NCI-H526 treated with DMSO at 0.1 percent for 48 hours (cell line): ENCODE results near the gene ISOC2.
"Not testable (repeated sequence)": the region's sequence is repeated elsewhere in the genome, so short reads cannot be mapped to it uniquely, and the experiment has no call there.

Experiments used
- DNase-seq: peaks from one replicate; lab custom pipeline; 2025; lab: John Stamatoyannopoulos, UW

ISOC2 gene

GRCh38 chr19:55461259-55461973 lies at the start of gene ISOC2:
TSS of gene ISOC2 (minus strand) at chr19:55461642. CDS start at chr19:55456486, 5,156 bp downstream.
- peak; percentile 99 for DNase-seq

- DNase-seq, result no peak
These were observed 46.7 kb upstream of the ISOC2 start for GRCh38 chr19:55508120-55508519.

- no peak for DNase-seq
These were observed 43.5 kb upstream of the ISOC2 start for GRCh38 chr19:55504981-55505380.

- no peak for DNase-seq
These were observed 42.8 kb upstream of the ISOC2 start for GRCh38 chr19:55504252-55504603.

GRCh38 chr19:55503502-55504251 lies 42.2 kb upstream of the ISOC2 start:
- peak; percentile 93 for DNase-seq

GRCh38 chr19:55503157-55503501 lies 41.7 kb upstream of the ISOC2 start:
- no peak for DNase-seq

GRCh38 chr19:55502197-55502952 lies 40.9 kb upstream of the ISOC2 start:
- no peak for DNase-seq

- no peak for DNase-seq
These were observed 39.0 kb upstream of the ISOC2 start for GRCh38 chr19:55500368-55500952.

GRCh38 chr19:55498246-55498840 lies 36.9 kb upstream of the ISOC2 start:
- no peak for DNase-seq

GRCh38 chr19:55497763-55498162 lies 36.3 kb upstream of the ISOC2 start:
- DNase-seq, result no peak

- DNase-seq, result not testable (repeated sequence)
These were observed 35.4 kb upstream of the ISOC2 start for GRCh38 chr19:55496820-55497219.

GRCh38 chr19:55495646-55496349 lies 34.4 kb upstream of the ISOC2 start:
- no peak for DNase-seq

GRCh38 chr19:55494172-55494761 lies 32.8 kb upstream of the ISOC2 start:
- no peak for DNase-seq

- DNase-seq, result no peak
These were observed 32.3 kb upstream of the ISOC2 start for GRCh38 chr19:55493645-55494171.

- no peak for DNase-seq
These were observed 31.7 kb upstream of the ISOC2 start for GRCh38 chr19:55493052-55493644.

GRCh38 chr19:55492362-55492944 lies 31.0 kb upstream of the ISOC2 start:
- DNase-seq, result no peak

GRCh38 chr19:55491546-55492360 lies 30.3 kb upstream of the ISOC2 start:
- DNase-seq, result no peak

- DNase-seq, result no peak
These were observed 29.3 kb upstream of the ISOC2 start for GRCh38 chr19:55490478-55491432.
